ENCODE results near the gene TMEM72. TPM values are rescaled to one million over a fixed set of nuclear protein-coding genes. Genes with fewer than 3 reads are reported as not detected.

TMEM72 gene
- total RNA-seq, 1 experiment from 2014 or later = not detected

DNA sequence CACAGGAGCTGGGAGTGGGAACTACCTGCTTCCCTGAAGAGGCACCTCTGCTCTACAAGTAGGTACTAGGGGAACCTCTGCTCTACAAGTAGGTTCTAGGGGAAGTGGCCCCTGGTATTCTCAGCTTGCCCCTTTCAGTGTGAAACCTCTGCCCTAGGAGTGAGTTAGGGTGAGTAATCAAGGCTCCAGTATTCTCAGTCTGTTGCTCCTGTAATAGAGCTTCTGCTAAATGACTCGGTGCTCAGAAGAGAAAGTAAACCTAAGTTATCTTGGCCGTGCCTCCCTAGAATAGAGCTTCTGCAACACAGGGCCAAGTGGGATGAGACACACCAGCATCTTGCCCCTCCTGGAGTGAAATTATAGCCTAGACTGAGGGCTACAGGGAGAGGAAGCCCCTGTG is 35.1 kb downstream of the TMEM72 start:
- H2AFZ ChIP-seq (ENCODE audit: low read length) = no peak overlapping the region
- Mint-ChIP-seq H3K4me3 (no peak overlapping the region), H3K9me3 (peaks cover 13 to 32% of the 10 kb centered on the region in 2 experiments), H3K27ac (no peak overlapping the region; a peak in 1 of 7 replicates), H3K27me3 (ENCODE audit: low read depth) (peaks cover 4% of the 10 kb centered on the region), H3K36me3 (ENCODE audit: insufficient read depth in 1 of 3, low read depth in 3 of 3) (peaks cover 2 to 32% (median 10%) of the 10 kb centered on the region in 3 experiments; a peak in 5 of 7 replicates), H3K4me1 (peaks cover 17 to 19% of the 10 kb centered on the region in 2 experiments)
- H4K8ac ChIP-seq (replicated peaks; ENCODE audit: insufficient read length, low read depth, low read length) = no peak overlapping the region
- WGBS (ENCODE audit: extremely low coverage, insufficient read length, low lambda C conversion rate) = no CpG with 5 or more reads among the region's 2 CpGs
- no peak overlapping the region for H2BK12ac ChIP-seq (ENCODE audit: insufficient read length, low read depth, low read length)
- no peak overlapping the region for H3K4me2 ChIP-seq (ENCODE audit: insufficient read depth, insufficient read length, low read length)
- H3K79me2 ChIP-seq (ENCODE audit: insufficient read depth, low read length) = no peaks in the 10 kb centered on the region
- H2BK5ac ChIP-seq (ENCODE audit: insufficient read length, low read length) = no peak overlapping the region
- H4K91ac ChIP-seq (ENCODE audit: insufficient read length, low read depth, low read length) = no peak overlapping the region
- no peak overlapping the region for H2BK15ac ChIP-seq (ENCODE audit: low read depth, low read length)
- no peak overlapping the region for H2AK5ac ChIP-seq (ENCODE audit: insufficient read length, low read length)
- no peak overlapping the region for H3K56ac ChIP-seq (ENCODE audit: insufficient read length, low read depth, low read length)
- H3K4me1 ChIP-seq (ENCODE audit: insufficient read depth, low read length) = no peaks in the 10 kb centered on the region
- TF ChIP-seq, protein P1, sequence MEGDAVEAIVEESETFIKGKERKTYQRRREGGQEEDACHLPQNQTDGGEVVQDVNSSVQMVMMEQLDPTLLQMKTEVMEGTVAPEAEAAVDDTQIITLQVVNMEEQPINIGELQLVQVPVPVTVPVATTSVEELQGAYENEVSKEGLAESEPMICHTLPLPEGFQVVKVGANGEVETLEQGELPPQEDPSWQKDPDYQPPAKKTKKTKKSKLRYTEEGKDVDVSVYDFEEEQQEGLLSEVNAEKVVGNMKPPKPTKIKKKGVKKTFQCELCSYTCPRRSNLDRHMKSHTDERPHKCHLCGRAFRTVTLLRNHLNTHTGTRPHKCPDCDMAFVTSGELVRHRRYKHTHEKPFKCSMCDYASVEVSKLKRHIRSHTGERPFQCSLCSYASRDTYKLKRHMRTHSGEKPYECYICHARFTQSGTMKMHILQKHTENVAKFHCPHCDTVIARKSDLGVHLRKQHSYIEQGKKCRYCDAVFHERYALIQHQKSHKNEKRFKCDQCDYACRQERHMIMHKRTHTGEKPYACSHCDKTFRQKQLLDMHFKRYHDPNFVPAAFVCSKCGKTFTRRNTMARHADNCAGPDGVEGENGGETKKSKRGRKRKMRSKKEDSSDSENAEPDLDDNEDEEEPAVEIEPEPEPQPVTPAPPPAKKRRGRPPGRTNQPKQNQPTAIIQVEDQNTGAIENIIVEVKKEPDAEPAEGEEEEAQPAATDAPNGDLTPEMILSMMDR (conservative IDR thresholded peaks at IDR 0.05) = no peak
- no peak overlapping the region for H3K18ac ChIP-seq (ENCODE audit: insufficient read length, low read depth, low read length)
- peaks cover 10% of the 10 kb centered on the region for H3K9me3 ChIP-seq (ENCODE audit: control insufficient read depth, low read depth, low read length)
- no peaks in the 10 kb centered on the region for H3K23me2 ChIP-seq (ENCODE audit: insufficient read length, low read depth, low read length, poor library complexity, severe bottlenecking)
- no peak overlapping the region for H2BK20ac ChIP-seq (ENCODE audit: low read depth, low read length, poor library complexity, severe bottlenecking)
- H3K4ac ChIP-seq (ENCODE audit: low read depth, low read length) = no peak overlapping the region
- no peak overlapping the region for H3T11ph ChIP-seq (ENCODE audit: low read length)
- H4K5ac ChIP-seq (ENCODE audit: insufficient read length, low read depth, low read length) = no peak overlapping the region
- no peaks in the 10 kb centered on the region for H3K79me1 ChIP-seq (ENCODE audit: insufficient read depth, low read depth, low read length, poor library complexity, severe bottlenecking)
- peak; percentile 5 for DNase-seq
- no peak overlapping the region for H2BK120ac ChIP-seq (ENCODE audit: low read depth, low read length, poor library complexity, severe bottlenecking)
- no peak overlapping the region for H3K23ac ChIP-seq (ENCODE audit: insufficient read length, low read depth, low read length)
- H3K9ac ChIP-seq (ENCODE audit: extremely low read depth, insufficient read length, low read length) = no peak overlapping the region
- no peaks in the 10 kb centered on the region for H4K20me1 ChIP-seq (ENCODE audit: control insufficient read depth, insufficient read depth, insufficient read length)
- H3K27ac ChIP-seq (ENCODE audit: insufficient read length, low read depth, low read length) = no peak overlapping the region
- H3K27me3 ChIP-seq (ENCODE audit: insufficient read depth, low read length) = no peaks in the 10 kb centered on the region
- H3K14ac ChIP-seq (ENCODE audit: insufficient read depth, low read length) = no peak overlapping the region

Data from H9 (cell line).